ENCODE measurements around the gene ADAMTSL3. TPM values are rescaled to one million over a fixed set of nuclear protein-coding genes. Genes with fewer than 3 reads are reported as not detected.

The ADAMTSL3 gene
- total RNA-seq, 1 experiment from 2014 or later = 0.05 TPM

DNA sequence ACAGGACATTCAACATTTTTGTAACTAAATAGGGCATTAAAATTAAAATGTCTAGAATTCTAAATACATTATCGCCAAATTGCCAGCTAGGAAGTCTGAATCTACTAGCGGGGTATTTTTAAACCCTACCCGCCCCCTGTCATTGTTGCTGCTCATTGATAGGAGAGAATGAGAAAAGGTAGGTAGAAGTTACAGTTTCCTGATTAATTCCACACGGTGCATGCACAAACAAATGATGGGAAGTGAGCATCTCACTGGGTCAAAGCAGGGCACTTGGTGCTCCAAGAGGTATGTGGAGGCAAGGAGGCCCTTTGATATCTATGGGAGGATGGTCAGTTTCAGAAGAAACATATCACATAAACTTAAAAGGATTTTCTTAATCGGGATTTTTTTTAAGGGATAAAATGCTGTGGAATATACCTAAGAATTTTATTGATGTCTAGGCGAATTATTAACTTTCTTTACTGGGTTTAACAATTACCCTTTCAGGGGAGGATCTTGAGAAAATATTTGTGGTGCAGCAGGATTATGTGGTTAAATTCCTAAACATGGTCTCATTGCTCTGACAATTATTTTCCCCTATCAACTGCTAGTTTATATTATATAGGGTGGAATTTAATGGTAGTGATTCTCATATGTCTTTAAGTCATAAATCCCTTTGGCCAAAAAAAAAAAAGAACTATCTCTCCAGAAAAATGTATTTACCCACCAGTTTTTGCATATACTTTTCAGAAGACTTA is 345.6 kb downstream of the ADAMTSL3 start (continued):
- TF ChIP-seq, protein P1, sequence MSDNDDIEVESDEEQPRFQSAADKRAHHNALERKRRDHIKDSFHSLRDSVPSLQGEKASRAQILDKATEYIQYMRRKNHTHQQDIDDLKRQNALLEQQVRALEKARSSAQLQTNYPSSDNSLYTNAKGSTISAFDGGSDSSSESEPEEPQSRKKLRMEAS (IDR thresholded peaks at IDR 0.05) = no peak
- no peak for TF ChIP-seq EGR1 (IDR thresholded peaks at IDR 0.05; ENCODE audit: low read depth)
- no peak for TF ChIP-seq SIN3A (IDR thresholded peaks at IDR 0.05; ENCODE audit: low read depth)
- TF ChIP-seq, protein P2, sequence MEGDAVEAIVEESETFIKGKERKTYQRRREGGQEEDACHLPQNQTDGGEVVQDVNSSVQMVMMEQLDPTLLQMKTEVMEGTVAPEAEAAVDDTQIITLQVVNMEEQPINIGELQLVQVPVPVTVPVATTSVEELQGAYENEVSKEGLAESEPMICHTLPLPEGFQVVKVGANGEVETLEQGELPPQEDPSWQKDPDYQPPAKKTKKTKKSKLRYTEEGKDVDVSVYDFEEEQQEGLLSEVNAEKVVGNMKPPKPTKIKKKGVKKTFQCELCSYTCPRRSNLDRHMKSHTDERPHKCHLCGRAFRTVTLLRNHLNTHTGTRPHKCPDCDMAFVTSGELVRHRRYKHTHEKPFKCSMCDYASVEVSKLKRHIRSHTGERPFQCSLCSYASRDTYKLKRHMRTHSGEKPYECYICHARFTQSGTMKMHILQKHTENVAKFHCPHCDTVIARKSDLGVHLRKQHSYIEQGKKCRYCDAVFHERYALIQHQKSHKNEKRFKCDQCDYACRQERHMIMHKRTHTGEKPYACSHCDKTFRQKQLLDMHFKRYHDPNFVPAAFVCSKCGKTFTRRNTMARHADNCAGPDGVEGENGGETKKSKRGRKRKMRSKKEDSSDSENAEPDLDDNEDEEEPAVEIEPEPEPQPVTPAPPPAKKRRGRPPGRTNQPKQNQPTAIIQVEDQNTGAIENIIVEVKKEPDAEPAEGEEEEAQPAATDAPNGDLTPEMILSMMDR (IDR thresholded peaks at IDR 0.05 in 2 of 3, conservative IDR thresholded peaks at IDR 0.05 in 1 of 3; ENCODE audit: borderline replicate concordance in 1 of 3, insufficient read depth in 1 of 3, low read depth in 2 of 3, low read length in 2 of 3) = no peak
- no peak for TF ChIP-seq ZNF274 (IDR thresholded peaks at IDR 0.05; ENCODE audit: low read depth, low read length)
- TF ChIP-seq SRF (IDR thresholded peaks at IDR 0.05; ENCODE audit: low read depth) = no peak

DNA sequence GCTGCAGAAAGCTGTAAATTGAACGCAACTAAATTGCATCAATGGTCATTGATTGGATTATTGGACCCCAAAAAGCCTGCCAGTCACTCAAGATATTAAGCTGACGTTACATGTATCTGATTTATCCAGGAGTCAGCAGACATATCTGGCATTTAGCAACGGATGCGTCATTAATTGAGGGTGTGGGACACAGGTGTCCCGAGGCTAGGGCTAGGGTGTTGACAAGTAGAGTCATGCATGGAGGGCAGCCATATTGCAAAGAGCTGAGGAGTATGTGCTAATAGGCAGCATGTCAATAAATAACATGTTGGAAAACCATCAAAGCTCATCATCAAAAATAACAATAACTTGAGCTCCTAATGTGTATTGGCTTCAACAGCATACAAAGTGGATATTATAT is 347.1 kb downstream of the ADAMTSL3 start:
- POLR2A ChIA-PET = no interaction called here
- RAD21 ChIA-PET (ENCODE audit: low non-redundant PET in 1 of 2, low total read pairs in 2 of 2, uncharacterized antibody in 2 of 2, unreplicated experiment in 2 of 2) = no interaction called here
- Histone ChIP-seq H3K36me3 (ENCODE audit: control insufficient read depth in 1 of 2, insufficient read depth in 2 of 2, low read length in 2 of 2) (no peaks in the 10 kb centered on the region), H3K9me3 (ENCODE audit: control insufficient read depth in 1 of 2, insufficient read depth in 1 of 2, low read depth in 1 of 2, low read length in 2 of 2) (no peaks in the 10 kb centered on the region), H3K27ac (ENCODE audit: low read depth, low read length) (no peak overlapping the region), H3K79me2 (ENCODE audit: insufficient read depth, low read length) (no peaks in the 10 kb centered on the region), H3K9me2 (ENCODE audit: insufficient read depth) (no peaks in the 10 kb centered on the region), H2AFZ (ENCODE audit: low read depth, low read length, poor library complexity, severe bottlenecking) (no peak overlapping the region), H3K4me1 (ENCODE audit: control insufficient read depth in 1 of 2, insufficient read depth in 2 of 2, low read length in 2 of 2) (0 out of 4 replicates have a peak, but pooled peaks cover 0 to 2% of the 10 kb centered on the region in 2 experiments), H3K27me3 (ENCODE audit: insufficient read depth, low read length) (peaks cover 11% of the 10 kb centered on the region; the same call in 1 of the 2 replicates), H3K4me2 (ENCODE audit: low read length) (no peak overlapping the region), H3K9ac (ENCODE audit: low read length) (no peak overlapping the region), H4K20me1 (ENCODE audit: insufficient read depth) (no peaks in the 10 kb centered on the region), H3K4me3 (replicated peaks in 1 of 2; ENCODE audit: low read depth in 1 of 2, low read length in 2 of 2) (no peak overlapping the region)
- ATAC-seq (no peak), DNase-seq (ENCODE audit: low read depth, low spot score) (no peak)
- intact Hi-C loops (cut with micrococcal nuclease) = no loop called here
- no peak for TF ChIP-seq ELF1 (IDR thresholded peaks at IDR 0.05; ENCODE audit: borderline replicate concordance, low read depth)
- TF ChIP-seq POLR2AphosphoS5 (IDR thresholded peaks at IDR 0.05; ENCODE audit: low read depth, low read length) = no peak
- TF ChIP-seq, protein P3, sequence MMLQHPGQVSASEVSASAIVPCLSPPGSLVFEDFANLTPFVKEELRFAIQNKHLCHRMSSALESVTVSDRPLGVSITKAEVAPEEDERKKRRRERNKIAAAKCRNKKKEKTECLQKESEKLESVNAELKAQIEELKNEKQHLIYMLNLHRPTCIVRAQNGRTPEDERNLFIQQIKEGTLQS (IDR thresholded peaks at IDR 0.05) = no peak
- TF ChIP-seq, protein P2 (IDR thresholded peaks at IDR 0.05 in 2 of 3, conservative IDR thresholded peaks at IDR 0.05 in 1 of 3; ENCODE audit: borderline replicate concordance in 1 of 3, insufficient read depth in 1 of 3, low read depth in 2 of 3, low read length in 2 of 3) = no peak
- TF ChIP-seq EGR1 (IDR thresholded peaks at IDR 0.05; ENCODE audit: low read depth) = no peak
- no peak for TF ChIP-seq SIN3A (IDR thresholded peaks at IDR 0.05; ENCODE audit: low read depth)
- TF ChIP-seq CEBPB (IDR thresholded peaks at IDR 0.05; ENCODE audit: low read depth) = no peak
- TF ChIP-seq POLR2A (IDR thresholded peaks at IDR 0.05; ENCODE audit: borderline replicate concordance, extremely low read depth, insufficient read depth, insufficient read length) = no peak
- no peak for TF ChIP-seq CBX3 (IDR thresholded peaks at IDR 0.05; ENCODE audit: low read depth)
- TF ChIP-seq TCF7L2 (IDR thresholded peaks at IDR 0.05; ENCODE audit: borderline replicate concordance, extremely low read depth, insufficient read depth, insufficient read length) = no peak
- CTCF ChIA-PET = no interaction called here
- no TSS peak for BruUV-seq (replicated peaks)

All from HCT116 (cell line).